HFFc6 (cell line): ENCODE data around the gene ZNF750. TPM values are rescaled to one million over a fixed set of nuclear protein-coding genes. Genes with fewer than 3 reads are reported as not detected.

Source experiments
- DNase-seq: peaks from one replicate; pipeline ENCODE4 v3.0.0-alpha.2; 2018
- H3K27ac Mint-ChIP-seq: 2 replicates; pipeline ENCODE4 v1.8.0; 2020; ENCODE audit warnings: mild to moderate bottlenecking, mixed read lengths
- H3K27me3 Mint-ChIP-seq: 2 replicates; pipeline ENCODE4 v1.8.0; 2021; ENCODE audit warnings: mild to moderate bottlenecking, moderate library complexity, mixed read lengths; ENCODE audit not compliant: insufficient read depth
- H3K36me3 Mint-ChIP-seq: 2 replicates; pipeline ENCODE4 v1.8.0; 2021; ENCODE audit warnings: low read depth, mixed read lengths
- H3K4me1 Mint-ChIP-seq: 2 replicates; pipeline ENCODE4 v1.8.0; 2020; ENCODE audit warnings: low read depth, mixed read lengths
- H3K4me3 Mint-ChIP-seq: 2 replicates; pipeline ENCODE4 v1.8.0; 2020; ENCODE audit warnings: mild to moderate bottlenecking, moderate library complexity, mixed read lengths
- H3K9me3 Mint-ChIP-seq: 2 replicates; pipeline ENCODE4 v1.8.0; 2020; ENCODE audit warnings: mild to moderate bottlenecking, mixed read lengths
- total RNA-seq, 6 experiments: library from RNA; stranded (reverse); fragmentation: NEBNext Ultra II Directional; extraction: Animal tissue kit (Norgen Biotek cat#: 25700); gene quantifications; 2 replicates in 1 of 6; 3 replicates in 5 of 6; pipeline ENCODE4 v1.2.3, GENCODE V29; 2021
- TF ChIP-seq, protein P1 (sequence below): fragments of 200-600 bp; sonication (generic); IDR thresholded peaks from 2 replicates; pipeline ENCODE4 v1.5.0; 2021; ENCODE audit warnings: antibody characterized with exemption, mild to moderate bottlenecking

The ZNF750 gene
- total RNA-seq, 6 experiments from 2014 or later, result not detected

DNA sequence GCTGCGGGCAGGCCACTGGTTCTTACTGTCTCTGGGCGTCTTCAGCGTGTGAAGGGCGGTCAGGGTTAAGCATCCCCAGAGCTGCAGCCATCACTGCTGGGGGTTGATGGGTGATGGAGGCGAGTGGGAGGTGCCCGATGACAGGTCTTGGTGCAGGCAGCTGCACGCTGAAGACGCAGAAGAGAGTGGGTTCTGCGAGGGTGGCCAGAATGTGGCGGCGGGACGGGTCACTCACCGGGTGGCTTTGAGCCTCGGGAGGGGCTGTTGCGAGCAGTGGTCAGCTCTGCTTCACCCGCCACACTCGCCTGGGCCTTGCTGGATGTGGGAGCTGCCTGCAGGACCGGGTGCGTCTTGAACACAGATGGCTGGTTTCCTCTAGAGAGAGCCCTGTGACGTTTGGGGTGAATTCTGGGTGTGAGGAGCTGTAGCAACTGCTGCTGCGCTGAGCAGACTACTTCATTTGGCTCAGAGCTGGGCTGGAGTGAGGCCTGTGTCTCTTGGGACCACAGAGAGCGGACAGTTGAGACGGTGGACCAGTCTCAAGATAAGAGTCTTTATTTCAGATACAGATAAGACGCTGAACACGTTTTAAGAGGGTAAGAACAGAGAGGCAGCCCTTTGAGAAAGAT lies 44.6 kb upstream of the ZNF750 start:
- Mint-ChIP-seq H3K36me3 (peaks cover 13% of the 10 kb centered on the region), H3K4me1 (peaks cover 28% of the 10 kb centered on the region), H3K27ac (peak overlapping the region; percentile 59; the same call in 1 of the 2 replicates), H3K27me3 (peaks cover 3% of the 10 kb centered on the region; the same call in 1 of the 2 replicates), H3K9me3 (no peaks in the 10 kb centered on the region), H3K4me3 (no peak overlapping the region)
- TF ChIP-seq, protein P1, sequence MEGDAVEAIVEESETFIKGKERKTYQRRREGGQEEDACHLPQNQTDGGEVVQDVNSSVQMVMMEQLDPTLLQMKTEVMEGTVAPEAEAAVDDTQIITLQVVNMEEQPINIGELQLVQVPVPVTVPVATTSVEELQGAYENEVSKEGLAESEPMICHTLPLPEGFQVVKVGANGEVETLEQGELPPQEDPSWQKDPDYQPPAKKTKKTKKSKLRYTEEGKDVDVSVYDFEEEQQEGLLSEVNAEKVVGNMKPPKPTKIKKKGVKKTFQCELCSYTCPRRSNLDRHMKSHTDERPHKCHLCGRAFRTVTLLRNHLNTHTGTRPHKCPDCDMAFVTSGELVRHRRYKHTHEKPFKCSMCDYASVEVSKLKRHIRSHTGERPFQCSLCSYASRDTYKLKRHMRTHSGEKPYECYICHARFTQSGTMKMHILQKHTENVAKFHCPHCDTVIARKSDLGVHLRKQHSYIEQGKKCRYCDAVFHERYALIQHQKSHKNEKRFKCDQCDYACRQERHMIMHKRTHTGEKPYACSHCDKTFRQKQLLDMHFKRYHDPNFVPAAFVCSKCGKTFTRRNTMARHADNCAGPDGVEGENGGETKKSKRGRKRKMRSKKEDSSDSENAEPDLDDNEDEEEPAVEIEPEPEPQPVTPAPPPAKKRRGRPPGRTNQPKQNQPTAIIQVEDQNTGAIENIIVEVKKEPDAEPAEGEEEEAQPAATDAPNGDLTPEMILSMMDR, result no peak
- DNase-seq, result no peak

DNA sequence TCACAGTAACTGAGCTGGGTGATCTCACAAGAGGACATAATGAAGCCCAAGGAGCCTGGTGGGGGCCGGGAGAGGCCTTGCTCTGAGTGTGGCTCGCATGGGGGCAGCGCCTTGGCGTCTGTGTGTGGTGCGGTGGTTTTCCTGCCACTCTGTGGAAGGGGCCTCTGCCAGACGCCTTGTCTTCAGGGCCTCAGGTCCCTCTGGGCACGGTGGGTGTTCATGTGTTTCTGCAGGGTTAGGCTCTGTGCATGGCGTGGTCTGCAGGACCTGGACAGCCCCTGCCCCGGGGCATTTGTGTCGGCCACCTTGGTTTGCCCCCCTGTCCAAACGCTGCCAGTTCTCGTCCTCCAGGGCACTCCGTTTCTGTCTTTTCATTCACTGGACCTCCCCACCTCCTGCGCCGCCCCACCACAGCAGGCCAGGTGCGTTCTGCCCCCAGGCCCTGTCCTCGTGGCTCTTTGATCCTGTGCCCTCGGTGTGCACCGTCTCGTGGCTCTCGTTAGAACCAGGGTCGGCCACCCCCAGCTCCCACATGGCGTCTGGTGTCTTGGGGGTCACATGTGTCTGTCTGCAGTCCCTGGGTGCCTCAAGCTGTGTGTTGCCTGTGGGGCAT lies 43.7 kb upstream of the ZNF750 start:
- TF ChIP-seq, protein P1, result no peak
- Mint-ChIP-seq H3K27me3 (peaks cover 3% of the 10 kb centered on the region; the same call in 1 of the 2 replicates), H3K36me3 (peaks cover 13% of the 10 kb centered on the region), H3K27ac (no peak overlapping the region), H3K4me1 (peaks cover 28% of the 10 kb centered on the region), H3K4me3 (no peak overlapping the region), H3K9me3 (no peaks in the 10 kb centered on the region)
- DNase-seq, result no peak

- TF ChIP-seq, protein P1, result no peak
- H3K4me1 Mint-ChIP-seq, result peaks cover 28% of the 10 kb centered on the region
- H3K27me3 Mint-ChIP-seq, result peaks cover 3% of the 10 kb centered on the region; the same call in 1 of the 2 replicates
- H3K9me3 Mint-ChIP-seq, result no peaks in the 10 kb centered on the region
- DNase-seq, result no peak
- no peak overlapping the region for H3K4me3 Mint-ChIP-seq
- peaks cover 10% of the 10 kb centered on the region for H3K36me3 Mint-ChIP-seq
- peak overlapping the region; percentile 48; the same call in 1 of the 2 replicates for H3K27ac Mint-ChIP-seq
Observed at GRCh38 chr17:82882715-82883418, 43.0 kb upstream of the ZNF750 start.

- TF ChIP-seq, protein P1, result no peak
- peaks cover 2% of the 10 kb centered on the region for H3K36me3 Mint-ChIP-seq
- no peak for DNase-seq
- H3K27me3 Mint-ChIP-seq, result peaks cover 3% of the 10 kb centered on the region; the same call in 1 of the 2 replicates
- no peaks in the 10 kb centered on the region for H3K9me3 Mint-ChIP-seq
- no peak overlapping the region for H3K4me3 Mint-ChIP-seq
- peak overlapping the region; percentile 48; the same call in 1 of the 2 replicates for H3K27ac Mint-ChIP-seq
- peaks cover 24% of the 10 kb centered on the region for H3K4me1 Mint-ChIP-seq
Observed at GRCh38 chr17:82881900-82882714, 42.3 kb upstream of the ZNF750 start.

DNA sequence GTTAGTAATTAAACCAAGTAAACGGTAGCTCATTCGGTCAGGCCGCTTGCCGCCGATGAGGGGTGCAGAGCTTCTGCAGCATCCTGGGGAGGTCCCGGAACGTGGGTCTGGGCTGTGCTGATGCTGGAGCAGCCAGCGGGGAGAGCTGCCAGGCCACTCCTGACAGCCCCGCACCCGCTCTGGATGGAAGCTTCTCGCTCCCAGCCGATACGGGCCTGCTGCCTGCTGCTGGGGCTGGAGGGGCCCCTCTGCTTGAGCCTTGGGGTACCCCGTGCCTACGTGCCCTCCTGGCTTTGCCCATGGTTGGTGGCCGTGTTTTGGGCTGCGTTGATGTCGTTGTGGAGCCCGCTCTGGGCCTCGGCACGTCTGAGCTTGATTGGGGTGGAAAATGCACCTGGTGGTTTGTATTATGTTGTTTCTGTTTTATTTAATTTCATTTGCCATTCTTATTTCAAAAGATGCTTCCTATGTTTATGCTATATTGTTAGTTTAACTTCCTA lies 41.6 kb upstream of the ZNF750 start:
- Mint-ChIP-seq H3K4me3 (no peak overlapping the region), H3K4me1 (peaks cover 26% of the 10 kb centered on the region), H3K27ac (no peak overlapping the region), H3K9me3 (no peaks in the 10 kb centered on the region), H3K27me3 (peaks cover 3% of the 10 kb centered on the region; the same call in 1 of the 2 replicates), H3K36me3 (no peaks in the 10 kb centered on the region)
- TF ChIP-seq, protein P1, result no peak
- no peak for DNase-seq
